ENCODE results near the gene GPR155.

- TF ChIP-seq, protein P1, sequence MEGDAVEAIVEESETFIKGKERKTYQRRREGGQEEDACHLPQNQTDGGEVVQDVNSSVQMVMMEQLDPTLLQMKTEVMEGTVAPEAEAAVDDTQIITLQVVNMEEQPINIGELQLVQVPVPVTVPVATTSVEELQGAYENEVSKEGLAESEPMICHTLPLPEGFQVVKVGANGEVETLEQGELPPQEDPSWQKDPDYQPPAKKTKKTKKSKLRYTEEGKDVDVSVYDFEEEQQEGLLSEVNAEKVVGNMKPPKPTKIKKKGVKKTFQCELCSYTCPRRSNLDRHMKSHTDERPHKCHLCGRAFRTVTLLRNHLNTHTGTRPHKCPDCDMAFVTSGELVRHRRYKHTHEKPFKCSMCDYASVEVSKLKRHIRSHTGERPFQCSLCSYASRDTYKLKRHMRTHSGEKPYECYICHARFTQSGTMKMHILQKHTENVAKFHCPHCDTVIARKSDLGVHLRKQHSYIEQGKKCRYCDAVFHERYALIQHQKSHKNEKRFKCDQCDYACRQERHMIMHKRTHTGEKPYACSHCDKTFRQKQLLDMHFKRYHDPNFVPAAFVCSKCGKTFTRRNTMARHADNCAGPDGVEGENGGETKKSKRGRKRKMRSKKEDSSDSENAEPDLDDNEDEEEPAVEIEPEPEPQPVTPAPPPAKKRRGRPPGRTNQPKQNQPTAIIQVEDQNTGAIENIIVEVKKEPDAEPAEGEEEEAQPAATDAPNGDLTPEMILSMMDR (conservative IDR thresholded peaks at IDR 0.05; ENCODE audit: low read length), result no peak
- no peak for TF ChIP-seq EZH2phosphoT487 (IDR thresholded peaks at IDR 0.05; ENCODE audit: borderline replicate concordance, low read depth, low read length)
Measured at GRCh38 chr2:174436351-174436750, 50.5 kb downstream of the GPR155 start.
